T-helper 17 cell (primary cell): ENCODE data around the gene MTOR. TPM values are rescaled to one million over a fixed set of nuclear protein-coding genes. Genes with fewer than 3 reads are reported as not detected.
"Not testable (repeated sequence)": the region's sequence is repeated elsewhere in the genome, so short reads cannot be mapped to it uniquely, and the experiment has no call there.

Source experiments
- ATAC-seq: fragments of 150-1000 bp; cut with Tn5 transposase; 2 replicates; pipeline ENCODE4 v1.10.0; 2021; ENCODE audit warnings: mild to moderate bottlenecking, moderate library complexity
- DNase-seq, 3 donors: peaks; one replicate each; pipeline versions ENCODE4 v3.0.0 to v3.0.0-alpha.2; 2020 to 2021
- H3K9me3 ChIP-seq: one replicate; pipeline ENCODE4 v1.7.0; 2013; ENCODE audit warnings: low read length, mild to moderate bottlenecking; ENCODE audit not compliant: control insufficient read depth, poor library complexity, severe bottlenecking
- H3K27ac Mint-ChIP-seq: one replicate; pipeline ENCODE4 v1.8.0; 2022; ENCODE audit warnings: mild to moderate bottlenecking, moderate library complexity, mixed read lengths
- H3K27me3 Mint-ChIP-seq: one replicate; pipeline ENCODE4 v1.8.0; 2022; ENCODE audit warnings: mixed read lengths
- H3K36me3 Mint-ChIP-seq: one replicate; pipeline ENCODE4 v1.8.0; 2022; ENCODE audit warnings: low read depth, mixed read lengths
- H3K4me1 Mint-ChIP-seq: one replicate; pipeline ENCODE4 v1.8.0; 2022; ENCODE audit warnings: mild to moderate bottlenecking, mixed read lengths
- H3K4me3 Mint-ChIP-seq: one replicate; pipeline ENCODE4 v1.8.0; 2022; ENCODE audit warnings: mild to moderate bottlenecking, moderate library complexity, mixed read lengths
- total RNA-seq, 4 donors: library from RNA in 2 of 4; stranded (reverse) in 2 of 4; gene quantifications; one replicate each; pipeline ENCODE4 v1.2.3 and lab custom pipeline; 2022 to 2026

Gene MTOR
- total RNA-seq, 2 donors from 2014 or later = 47.3 to 50.0 TPM

GRCh38 chr1:11196945-11197344 lies 65.4 kb downstream of the MTOR start:
- Mint-ChIP-seq H3K4me3 (no peak overlapping the region), H3K27ac (no peak overlapping the region), H3K36me3 (peaks cover 5% of the 10 kb centered on the region), H3K27me3 (no peaks in the 10 kb centered on the region), H3K4me1 (peaks cover 5% of the 10 kb centered on the region)
- no peaks in the 10 kb centered on the region for H3K9me3 ChIP-seq
- ATAC-seq = no peak
- DNase-seq = no peak

GRCh38 chr1:11194407-11195176 lies 67.8 kb downstream of the MTOR start:
- no peak for ATAC-seq
- no peak for DNase-seq
- no peaks in the 10 kb centered on the region for H3K9me3 ChIP-seq
- Mint-ChIP-seq H3K4me1 (peaks cover 3% of the 10 kb centered on the region), H3K27me3 (no peaks in the 10 kb centered on the region), H3K27ac (peak overlapping the region; percentile 41), H3K36me3 (peaks cover 6% of the 10 kb centered on the region), H3K4me3 (no peak overlapping the region)

- Mint-ChIP-seq H3K27ac (no peak overlapping the region), H3K36me3 (peaks cover 6% of the 10 kb centered on the region), H3K4me3 (no peak overlapping the region), H3K27me3 (no peaks in the 10 kb centered on the region), H3K4me1 (peaks cover 3% of the 10 kb centered on the region)
- no peaks in the 10 kb centered on the region for H3K9me3 ChIP-seq
- DNase-seq (no peak), ATAC-seq (no peak)
Measured at GRCh38 chr1:11193376-11193775, 69.0 kb downstream of the MTOR start.

- Mint-ChIP-seq H3K27me3 (no peaks in the 10 kb centered on the region), H3K36me3 (peaks cover 5% of the 10 kb centered on the region), H3K27ac (no peak within 1 kb of the TSS), H3K4me3 (no peak within 1 kb of the TSS), H3K4me1 (peaks cover 3% of the 10 kb centered on the region)
- ATAC-seq (no peak), DNase-seq (no peak)
- H3K9me3 ChIP-seq = no peaks in the 10 kb centered on the region
Measured at GRCh38 chr1:11188858-11189451, 73.4 kb downstream of the MTOR start, which contains the start of gene ANGPTL7. Gene ANGPTL7 (plus strand): TSS chr1:11189355. CDS start chr1:11189580, 225 bp downstream.

- DNase-seq = no peak
- Mint-ChIP-seq H3K27ac (no peak overlapping the region), H3K36me3 (peaks cover 5% of the 10 kb centered on the region), H3K4me3 (no peak overlapping the region), H3K27me3 (no peaks in the 10 kb centered on the region), H3K4me1 (peaks cover 3% of the 10 kb centered on the region)
- ATAC-seq = no peak
- no peaks in the 10 kb centered on the region for H3K9me3 ChIP-seq
Measured at GRCh38 chr1:11188381-11188780, 74.0 kb downstream of the MTOR start.

- no peak overlapping the region for H3K27ac Mint-ChIP-seq
- peaks cover 3% of the 10 kb centered on the region for H3K4me1 Mint-ChIP-seq
- no peak for DNase-seq
- ATAC-seq = no peak
- H3K27me3 Mint-ChIP-seq = no peaks in the 10 kb centered on the region
- H3K4me3 Mint-ChIP-seq = no peak overlapping the region
- H3K9me3 ChIP-seq = no peaks in the 10 kb centered on the region
- H3K36me3 Mint-ChIP-seq = peaks cover 5% of the 10 kb centered on the region
Measured at GRCh38 chr1:11187931-11188330, 74.4 kb downstream of the MTOR start.

GRCh38 chr1:11187494-11187893 lies 74.9 kb downstream of the MTOR start:
- Mint-ChIP-seq H3K4me1 (peaks cover 3% of the 10 kb centered on the region), H3K27ac (no peak overlapping the region), H3K4me3 (no peak overlapping the region), H3K36me3 (peaks cover 5% of the 10 kb centered on the region), H3K27me3 (no peaks in the 10 kb centered on the region)
- DNase-seq (no peak), ATAC-seq (no peak)
- H3K9me3 ChIP-seq = no peaks in the 10 kb centered on the region

GRCh38 chr1:11187000-11187399 lies 75.4 kb downstream of the MTOR start:
- no peak for ATAC-seq
- H3K9me3 ChIP-seq = no peaks in the 10 kb centered on the region
- Mint-ChIP-seq H3K27me3 (no peaks in the 10 kb centered on the region), H3K4me1 (peaks cover 3% of the 10 kb centered on the region), H3K36me3 (peaks cover 5% of the 10 kb centered on the region), H3K4me3 (no peak overlapping the region), H3K27ac (no peak overlapping the region)
- DNase-seq = no peak

- ATAC-seq = no peak
- Mint-ChIP-seq H3K4me1 (peaks cover 3% of the 10 kb centered on the region), H3K27ac (no peak overlapping the region), H3K27me3 (no peaks in the 10 kb centered on the region), H3K36me3 (peaks cover 5% of the 10 kb centered on the region), H3K4me3 (no peak overlapping the region)
- DNase-seq = no peak
- H3K9me3 ChIP-seq = no peaks in the 10 kb centered on the region
Measured at GRCh38 chr1:11184973-11185372, 77.4 kb downstream of the MTOR start.

- H3K27me3 Mint-ChIP-seq = no peaks in the 10 kb centered on the region
- no peaks in the 10 kb centered on the region for H3K9me3 ChIP-seq
- no peak for ATAC-seq
- no peak for DNase-seq
- peaks cover 5% of the 10 kb centered on the region for H3K36me3 Mint-ChIP-seq
- H3K4me1 Mint-ChIP-seq = peaks cover 3% of the 10 kb centered on the region
- no peak overlapping the region for H3K27ac Mint-ChIP-seq
- H3K4me3 Mint-ChIP-seq = no peak overlapping the region
Measured at GRCh38 chr1:11182884-11183283, 79.5 kb downstream of the MTOR start.

GRCh38 chr1:11180342-11180744 lies 82.0 kb downstream of the MTOR start:
- H3K27me3 Mint-ChIP-seq = no peaks in the 10 kb centered on the region
- H3K4me1 Mint-ChIP-seq = peaks cover 9% of the 10 kb centered on the region
- no peak overlapping the region for H3K27ac Mint-ChIP-seq
- no peaks in the 10 kb centered on the region for H3K9me3 ChIP-seq
- ATAC-seq (no peak), DNase-seq (no peak)
- H3K36me3 Mint-ChIP-seq = peaks cover 7% of the 10 kb centered on the region
- H3K4me3 Mint-ChIP-seq = no peak overlapping the region

- not testable (repeated sequence) for H3K27me3 Mint-ChIP-seq, ATAC-seq, DNase-seq, H3K9me3 ChIP-seq, H3K4me3 Mint-ChIP-seq, H3K27ac Mint-ChIP-seq, H3K36me3 Mint-ChIP-seq, H3K4me1 Mint-ChIP-seq
Measured at GRCh38 chr1:11179749-11180148, 82.6 kb downstream of the MTOR start.

- H3K9me3 ChIP-seq = no peaks in the 10 kb centered on the region
- peaks cover 6% of the 10 kb centered on the region for H3K36me3 Mint-ChIP-seq
- H3K4me1 Mint-ChIP-seq = peaks cover 9% of the 10 kb centered on the region
- no peak overlapping the region for H3K4me3 Mint-ChIP-seq
- ATAC-seq = no peak
- no peak for DNase-seq
- H3K27ac Mint-ChIP-seq = no peak overlapping the region
- H3K27me3 Mint-ChIP-seq = no peaks in the 10 kb centered on the region
Measured at GRCh38 chr1:11179125-11179524, 83.2 kb downstream of the MTOR start.
